Measurements from ENCODE around the gene FCMR.
"Not testable (repeated sequence)": the region's sequence is repeated elsewhere in the genome, so short reads cannot be mapped to it uniquely, and the experiment has no call there.

Gene FCMR

GRCh38 chr1:206923961-206924557 lies 2.3 kb upstream of the FCMR start:
- not testable (repeated sequence) for DNase-seq (ENCODE audit: low read depth in 2 of 2)

GRCh38 chr1:206923009-206923960 lies 1.5 kb upstream of the FCMR start:
- peak in 1 of 2 donors; percentile 32 for DNase-seq (ENCODE audit: low read depth in 2 of 2)

DNA sequence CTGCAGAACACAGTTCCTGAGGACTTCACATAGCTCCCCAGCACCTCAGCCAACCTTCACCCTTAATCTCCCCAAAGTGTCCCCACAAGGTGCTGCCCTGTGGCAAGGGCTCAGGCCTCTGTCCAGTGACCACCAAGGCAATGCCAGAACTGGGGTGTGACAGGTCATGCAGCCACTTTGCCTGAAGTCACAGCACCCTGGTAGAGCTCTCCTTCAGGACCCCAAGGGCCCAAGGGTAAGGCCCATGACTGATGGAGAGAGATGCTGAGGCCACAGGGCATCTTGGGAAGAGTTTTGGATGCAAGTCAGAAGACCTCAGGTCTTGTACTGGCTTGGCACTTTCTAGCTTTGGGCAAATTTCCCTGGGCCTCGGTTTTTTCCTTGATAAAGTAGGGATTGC lies 783 bp upstream of the FCMR start:
- no peak for DNase-seq (ENCODE audit: low read depth in 2 of 2)

- DNase-seq (ENCODE audit: low read depth in 2 of 2) = no peak
Measured at GRCh38 chr1:206918076-206918475, 3.7 kb downstream of the FCMR start.

DNA sequence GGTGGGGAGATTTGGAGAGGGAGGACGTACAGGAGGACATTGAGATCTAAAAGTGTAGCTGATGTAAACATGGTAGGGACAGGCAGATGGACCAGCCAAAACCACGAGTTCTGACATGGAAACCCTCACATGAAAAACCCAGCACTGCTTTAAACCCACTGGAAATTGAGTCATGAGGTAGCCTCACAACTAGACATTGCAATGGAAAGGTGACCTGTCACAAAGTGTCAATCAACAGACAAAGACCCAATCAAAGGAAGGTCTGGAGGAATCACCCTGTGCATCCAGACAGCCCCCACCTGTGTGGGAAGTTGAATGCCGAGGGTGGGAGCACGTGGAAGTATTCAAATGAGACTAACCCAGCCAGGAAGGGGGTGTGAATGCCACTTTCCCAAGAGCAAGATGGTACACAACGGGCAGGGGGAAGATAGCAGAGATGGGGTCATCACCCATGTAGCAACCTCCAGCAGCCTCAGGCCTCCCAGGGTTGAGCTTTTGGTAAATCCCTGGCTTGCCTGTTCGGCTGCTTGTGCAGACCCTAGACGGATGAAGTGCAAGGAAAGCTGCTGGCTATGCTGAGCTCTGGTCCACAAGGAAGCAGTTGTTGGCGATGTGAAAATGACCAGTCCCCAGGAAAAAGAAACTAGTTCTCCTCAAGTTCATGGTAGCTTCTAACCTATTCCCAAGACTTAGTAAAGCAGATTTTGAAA lies 5.6 kb downstream of the FCMR start:
- DNase-seq (ENCODE audit: low read depth in 2 of 2) = no peak

DNA sequence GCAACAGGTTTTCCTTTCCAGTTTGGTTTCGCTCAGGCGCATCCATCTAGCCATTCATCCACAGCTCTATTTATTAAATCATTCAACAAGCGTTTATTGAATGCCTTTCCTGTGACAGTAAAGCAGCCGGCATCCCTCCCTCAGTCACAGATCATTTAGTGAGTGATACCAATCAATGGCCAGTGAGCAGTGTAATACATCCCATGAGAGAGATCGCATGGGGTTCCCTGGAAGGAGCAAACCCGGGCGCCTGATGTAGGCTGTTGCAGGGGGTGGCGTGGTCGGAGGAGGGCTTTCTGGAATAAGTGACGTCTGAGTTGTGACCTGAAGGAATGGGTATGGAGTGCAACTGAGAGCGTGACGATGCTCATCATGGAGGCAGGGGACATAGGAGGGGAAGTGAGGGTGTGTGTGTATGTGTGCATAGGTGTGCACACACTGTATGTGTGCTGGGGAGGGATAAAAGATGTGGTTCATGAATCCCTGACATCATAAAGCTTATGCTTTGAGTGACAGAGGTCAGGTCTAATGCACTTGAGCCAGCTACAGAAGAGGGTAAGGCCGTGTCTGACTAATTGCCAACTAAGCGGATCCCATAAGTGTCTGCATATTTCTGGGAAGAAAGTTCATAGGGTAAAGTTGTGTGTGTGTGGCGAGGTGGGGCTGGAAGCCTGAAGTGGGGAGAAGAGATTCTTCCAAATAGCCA lies 6.6 kb downstream of the FCMR start:
- DNase-seq (ENCODE audit: low read depth in 2 of 2) = no peak

DNA sequence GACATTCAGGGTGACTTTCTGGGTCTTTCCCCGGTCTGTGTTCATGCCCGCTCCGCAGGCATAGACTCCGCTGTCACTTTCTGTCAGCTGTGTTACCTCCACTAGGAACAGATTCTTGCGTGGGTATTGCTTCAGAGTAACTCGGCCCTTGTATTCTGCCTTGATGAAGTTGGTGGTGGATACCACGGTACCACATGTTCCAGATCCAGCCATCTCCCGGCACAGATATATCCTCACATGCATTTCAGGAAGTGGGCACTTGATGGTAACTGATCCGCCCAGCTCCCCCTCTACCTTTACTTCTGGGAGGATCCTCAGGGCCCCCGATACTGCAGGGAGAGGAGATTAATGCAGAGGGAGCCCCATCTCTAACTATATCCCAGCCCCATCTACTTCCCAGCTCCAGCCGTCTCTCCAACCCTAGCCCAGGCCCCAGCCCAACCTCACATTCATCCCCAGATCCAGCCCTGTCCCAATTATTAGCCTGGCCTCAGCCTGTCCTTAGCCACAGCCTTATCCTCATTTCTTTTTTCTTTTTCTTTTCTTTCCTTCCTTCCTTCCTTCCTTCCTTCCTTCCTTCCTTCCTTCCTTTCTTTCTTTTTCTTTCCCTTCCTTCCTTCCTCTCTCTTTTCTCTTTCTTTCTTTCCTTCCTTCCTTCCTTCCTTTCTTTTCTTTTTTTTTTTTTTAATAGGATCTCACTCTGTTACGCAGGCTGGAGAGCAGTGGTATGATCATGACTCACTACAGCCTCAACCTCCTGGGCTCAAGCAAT lies 7.8 kb downstream of the FCMR start:
- no peak for DNase-seq (ENCODE audit: low read depth in 2 of 2)

DNA sequence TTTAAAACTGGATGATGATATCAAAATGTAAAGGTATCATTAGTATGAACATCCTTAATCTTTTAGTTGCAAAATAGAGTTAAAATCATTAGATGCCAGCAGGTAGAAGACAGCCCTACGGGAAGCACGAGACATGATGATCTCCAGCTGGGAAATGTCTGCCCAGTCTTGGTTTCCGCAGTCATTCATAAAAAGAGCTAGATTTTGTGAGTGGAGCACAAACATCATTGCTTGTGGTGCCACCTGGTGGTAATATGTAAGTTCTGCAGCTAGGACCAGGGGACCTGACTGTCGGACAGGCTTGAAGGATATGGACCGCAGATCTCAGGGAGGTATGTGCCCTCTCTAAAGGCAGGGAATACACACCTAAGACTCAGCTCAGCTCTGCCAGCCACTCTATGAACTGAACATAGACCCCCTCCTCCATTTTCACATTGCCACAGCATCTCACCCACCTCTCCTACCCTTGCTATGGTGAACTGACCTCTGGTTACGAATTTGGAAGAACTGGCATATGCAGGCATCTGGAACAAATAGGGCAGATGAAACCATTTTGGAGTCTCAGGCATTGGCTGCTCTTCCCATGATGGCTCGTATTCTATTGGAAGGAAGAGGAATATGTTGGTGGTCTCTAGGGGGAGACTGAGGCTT lies 9.2 kb downstream of the FCMR start:
- DNase-seq (ENCODE audit: low read depth in 2 of 2) = no peak

DNA sequence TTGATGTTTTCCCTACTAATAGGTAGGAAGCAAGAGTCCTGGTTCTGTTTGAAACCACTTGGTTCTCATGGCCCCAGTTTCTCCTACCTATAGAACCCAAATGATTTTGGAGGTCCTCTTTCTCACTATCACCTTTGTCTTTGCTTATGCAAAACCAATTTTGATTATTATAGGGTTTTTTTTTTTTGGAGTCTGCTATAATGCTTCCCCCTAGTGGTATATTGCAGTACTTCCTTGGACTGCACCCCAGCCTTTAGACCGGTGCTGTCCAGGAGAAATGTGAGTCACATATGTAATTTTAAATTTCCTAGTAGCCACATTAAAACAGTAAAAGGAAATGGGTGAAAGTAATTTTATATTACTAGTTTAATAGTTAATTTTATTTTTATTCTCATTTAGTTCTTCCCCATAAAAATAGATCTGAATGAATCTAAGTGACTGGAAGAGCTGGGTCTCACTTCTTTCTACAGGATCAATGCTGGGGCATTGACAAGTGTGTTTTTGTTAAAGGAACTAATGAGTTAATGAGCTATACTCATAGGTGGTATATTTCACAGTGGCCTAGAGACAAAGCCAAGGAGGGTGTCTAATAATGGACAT lies 10.6 kb downstream of the FCMR start:
- no peak for DNase-seq (ENCODE audit: low read depth in 2 of 2)

GRCh38 chr1:206909883-206910318 lies 11.8 kb downstream of the FCMR start:
- no peak for DNase-seq (ENCODE audit: low read depth in 2 of 2)

- no peak for DNase-seq (ENCODE audit: low read depth in 2 of 2)
Measured at GRCh38 chr1:206909161-206909882, 12.4 kb downstream of the FCMR start.

DNA sequence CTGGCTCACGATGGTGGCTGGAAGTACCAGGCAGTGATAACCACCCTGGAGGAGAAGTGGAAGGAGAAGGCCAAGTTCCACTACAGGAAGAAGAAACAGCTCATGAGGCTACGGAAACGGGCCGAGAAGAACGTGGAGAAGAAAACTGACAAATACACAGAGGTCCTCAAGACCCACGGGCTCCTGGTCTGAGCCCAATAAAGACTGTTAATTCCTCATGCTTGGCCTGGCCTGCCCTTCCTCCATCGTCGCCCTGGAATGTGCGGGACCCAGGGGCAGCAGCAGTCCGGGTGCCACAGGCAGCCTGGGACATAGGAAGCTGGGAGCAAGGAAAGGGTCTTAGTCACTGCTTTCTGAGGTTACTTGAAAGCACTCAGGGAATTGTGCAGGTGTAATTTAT lies 13.7 kb downstream of the FCMR start:
- DNase-seq (ENCODE audit: low read depth in 2 of 2) = no peak

DNA sequence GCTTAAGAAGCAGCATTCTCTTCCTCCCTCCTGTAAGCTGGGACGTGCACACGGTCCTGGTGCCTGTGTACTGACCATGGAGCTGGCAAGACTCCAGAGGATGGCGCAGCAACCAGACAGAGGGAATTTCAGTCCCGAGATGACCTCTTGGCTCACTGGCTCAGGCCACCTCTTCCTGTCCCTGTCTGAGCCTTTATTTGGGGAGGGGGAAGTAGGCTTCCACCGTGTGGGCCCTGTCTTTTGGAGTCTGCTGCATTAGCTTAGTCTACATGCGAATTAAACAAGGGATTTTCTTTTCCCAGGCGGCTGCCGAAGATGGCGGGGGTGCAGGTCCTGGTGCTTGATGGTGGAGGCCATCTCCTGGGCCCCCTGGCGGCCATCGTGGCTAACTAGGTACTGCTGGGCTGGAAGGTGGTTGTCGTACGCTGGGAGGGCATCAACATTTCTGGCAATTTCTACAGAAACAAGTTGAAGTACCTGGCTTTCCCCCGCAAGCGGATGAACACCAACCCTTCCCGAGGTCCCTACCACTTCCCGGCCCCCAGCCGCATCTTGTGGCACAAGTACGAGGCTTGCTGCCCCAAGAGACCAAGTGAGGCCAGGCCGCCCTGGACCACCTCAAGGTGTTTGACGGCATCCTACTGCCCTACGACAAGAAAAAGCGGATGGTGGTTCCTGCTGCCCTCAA lies 14.3 kb downstream of the FCMR start:
- no peak for DNase-seq (ENCODE audit: low read depth in 2 of 2)

GRCh38 chr1:206905295-206906164 lies 16.2 kb downstream of the FCMR start:
- DNase-seq (ENCODE audit: low read depth in 2 of 2) = no peak

DNA sequence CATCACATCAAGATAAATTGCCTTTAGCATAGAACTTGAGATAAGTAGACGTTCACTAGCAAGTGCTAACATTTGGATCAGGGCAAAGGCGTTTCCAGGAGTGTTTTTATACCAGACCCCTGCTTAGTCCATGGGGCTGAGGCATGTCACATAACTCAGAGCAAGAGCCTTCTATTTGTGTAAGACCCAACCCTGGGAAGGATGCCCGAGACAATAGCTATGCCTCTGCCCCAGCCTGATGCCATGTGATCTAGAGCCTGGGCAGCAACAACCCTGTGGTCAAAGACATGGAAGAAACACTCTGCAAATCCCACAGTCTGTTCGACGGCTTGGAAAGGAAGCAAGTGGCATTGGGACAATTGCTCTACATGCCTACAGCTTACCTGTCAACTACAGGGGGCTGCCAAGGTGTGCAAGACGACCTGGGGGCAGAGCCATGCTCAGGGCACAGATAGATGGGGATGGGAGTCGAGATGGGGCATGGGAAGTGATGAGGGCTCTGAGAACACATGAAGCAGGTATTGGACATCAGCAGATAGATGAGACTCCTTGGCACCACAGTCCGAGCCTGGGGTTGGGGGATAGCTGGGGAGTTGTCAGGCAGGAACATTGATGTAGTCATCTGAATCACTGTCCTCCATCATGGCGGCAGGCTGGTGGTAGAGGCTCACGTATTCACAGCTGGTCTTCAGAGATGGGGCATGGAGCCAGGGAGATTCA lies 17.2 kb downstream of the FCMR start:
- no peak for DNase-seq (ENCODE audit: low read depth in 2 of 2)

DNA sequence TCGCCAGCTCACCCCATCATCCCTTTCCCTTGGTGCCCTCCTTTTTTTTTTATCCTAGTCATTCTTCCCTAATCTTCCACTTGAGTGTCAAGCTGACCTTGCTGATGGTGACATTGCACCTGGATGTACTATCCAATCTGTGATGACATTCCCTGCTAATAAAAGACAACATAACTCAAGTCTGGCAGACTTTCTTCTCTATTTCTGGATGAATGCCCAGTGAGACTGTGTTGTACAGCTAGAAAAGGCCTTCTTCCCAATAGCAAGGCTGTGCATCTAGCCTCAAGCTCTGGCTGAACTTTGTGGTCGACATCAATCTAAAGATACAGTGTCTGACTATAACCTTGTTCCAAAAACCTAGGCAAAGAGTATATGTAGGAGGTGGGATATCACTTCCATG lies 18.1 kb downstream of the FCMR start:
- DNase-seq (ENCODE audit: low read depth in 2 of 2) = no peak

GRCh38 chr1:206902702-206903101 lies 19.0 kb downstream of the FCMR start:
- DNase-seq (ENCODE audit: low read depth in 2 of 2) = no peak
